Neutrophil (primary cell): ENCODE data around the gene MYT1.

Experiments
- H3K27ac ChIP-seq: fragments of 200-600 bp; sonication (generic); 2 replicates; pipeline ENCODE4 v1.5.1; 2016; ENCODE audit warnings: mild to moderate bottlenecking, moderate library complexity
- H3K27me3 ChIP-seq: fragments of 200-600 bp; sonication (generic); 2 replicates; pipeline ENCODE4 v1.6.0; 2016; ENCODE audit warnings: mild to moderate bottlenecking
- H3K36me3 ChIP-seq: fragments of 200-600 bp; sonication (generic); 2 replicates; pipeline ENCODE4 v1.5.1; 2017
- H3K4me1 ChIP-seq, 2 experiments: fragments of 200-600 bp in 1 of 2; sonication (generic) in 1 of 2; 1 replicate in 1 of 2; 2 replicates in 1 of 2; pipeline versions ENCODE4 v1.5.1 to v1.6.1; 2013 to 2016; ENCODE audit warnings: low read depth in 1 of 2, low read length in 1 of 2, mild to moderate bottlenecking in 1 of 2, moderate library complexity in 1 of 2; ENCODE audit not compliant: control insufficient read depth in 1 of 2, insufficient read depth in 1 of 2
- H3K4me3 ChIP-seq, 2 experiments: fragments of 200-600 bp in 1 of 2; sonication (generic) in 1 of 2; 1 replicate in 1 of 2; 2 replicates in 1 of 2; pipeline ENCODE4 v1.5.1; 2013 to 2016; ENCODE audit warnings: low read depth in 1 of 2, low read length in 1 of 2, mild to moderate bottlenecking in 1 of 2, moderate library complexity in 1 of 2
- H3K9me3 ChIP-seq: fragments of 200-600 bp; sonication (generic); 2 replicates; pipeline ENCODE4 v1.5.1; 2016
- CTCF ChIP-seq: fragments of 200-600 bp; sonication (generic); IDR thresholded peaks from 2 replicates; pipeline ENCODE4 v1.5.1; 2016; ENCODE audit warnings: antibody characterized with exemption

Gene MYT1

GRCh38 chr20:64253443-64253842, 89.2 kb downstream of the MYT1 start:
- H3K27ac ChIP-seq = no peak overlapping the region
- H3K27me3 ChIP-seq = peaks cover 42% of the 10 kb centered on the region
- no peak overlapping the region for H3K4me3 ChIP-seq
- peaks cover 14 to 21% of the 10 kb centered on the region in 2 experiments for H3K4me1 ChIP-seq
- no peaks in the 10 kb centered on the region for H3K9me3 ChIP-seq
- H3K36me3 ChIP-seq = no peaks in the 10 kb centered on the region
- TF ChIP-seq CTCF = no peak

- TF ChIP-seq CTCF = no peak
- Histone ChIP-seq H3K27me3 (peaks cover 35% of the 10 kb centered on the region), H3K27ac (no peak overlapping the region), H3K4me1 (peaks cover 14 to 21% of the 10 kb centered on the region in 2 experiments), H3K4me3 (no peak overlapping the region), H3K36me3 (no peaks in the 10 kb centered on the region), H3K9me3 (no peaks in the 10 kb centered on the region)
Observed at GRCh38 chr20:64254156-64254555, 89.9 kb downstream of the MYT1 start.

- peak overlapping the region; percentile 84 for H3K27ac ChIP-seq
- TF ChIP-seq CTCF = no peak
- no peaks in the 10 kb centered on the region for H3K9me3 ChIP-seq
- H3K4me1 ChIP-seq = peaks cover 14 to 21% of the 10 kb centered on the region in 2 experiments
- H3K36me3 ChIP-seq = no peaks in the 10 kb centered on the region
- peak overlapping the region; percentile 75 to 97 for H3K4me3 ChIP-seq
- H3K27me3 ChIP-seq = peaks cover 29% of the 10 kb centered on the region
Observed at GRCh38 chr20:64254571-64255360, 90.5 kb downstream of the MYT1 start.

- peak within 1 kb of the TSS; percentile 75 to 97 for H3K4me3 ChIP-seq
- H3K27me3 ChIP-seq = peaks cover 21% of the 10 kb centered on the region
- peak within 1 kb of the TSS; percentile 84 for H3K27ac ChIP-seq
- H3K36me3 ChIP-seq = peaks cover under 1% of the 10 kb centered on the region
- peaks cover 14 to 21% of the 10 kb centered on the region in 2 experiments for H3K4me1 ChIP-seq
- peak; percentile 26 for TF ChIP-seq CTCF
- no peaks in the 10 kb centered on the region for H3K9me3 ChIP-seq
Observed at GRCh38 chr20:64255361-64256281, 91.4 kb downstream of the MYT1 start, which contains the start of gene PCMTD2. Gene PCMTD2, plus strand, starts transcription at chr20:64255748. Its CDS starts 4,218 bp downstream, at chr20:64259966.

GRCh38 chr20:64256282-64256935, 92.2 kb downstream of the MYT1 start:
- Histone ChIP-seq H3K36me3 (peaks cover 4% of the 10 kb centered on the region), H3K9me3 (no peaks in the 10 kb centered on the region), H3K4me3 (peak overlapping the region; percentile 75 to 97), H3K27me3 (peaks cover 13% of the 10 kb centered on the region), H3K4me1 (peaks cover 14 to 21% of the 10 kb centered on the region in 2 experiments), H3K27ac (peak overlapping the region; percentile 84)
- no peak for TF ChIP-seq CTCF
